ENCODE data around the gene TMEM273. TPM values are rescaled to one million over a fixed set of nuclear protein-coding genes. Genes with fewer than 3 reads are reported as not detected.
A peak's percentile ranks its signal among the peaks of the same experiment; 100 is the strongest.

The TMEM273 gene, protein sequence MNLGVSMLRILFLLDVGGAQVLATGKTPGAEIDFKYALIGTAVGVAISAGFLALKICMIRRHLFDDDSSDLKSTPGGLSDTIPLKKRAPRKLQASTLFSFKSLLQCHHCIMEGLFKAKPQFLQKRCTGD
- 10 to 100 TPM; 14.3 to 14.8 TPM for total RNA-seq

DNA sequence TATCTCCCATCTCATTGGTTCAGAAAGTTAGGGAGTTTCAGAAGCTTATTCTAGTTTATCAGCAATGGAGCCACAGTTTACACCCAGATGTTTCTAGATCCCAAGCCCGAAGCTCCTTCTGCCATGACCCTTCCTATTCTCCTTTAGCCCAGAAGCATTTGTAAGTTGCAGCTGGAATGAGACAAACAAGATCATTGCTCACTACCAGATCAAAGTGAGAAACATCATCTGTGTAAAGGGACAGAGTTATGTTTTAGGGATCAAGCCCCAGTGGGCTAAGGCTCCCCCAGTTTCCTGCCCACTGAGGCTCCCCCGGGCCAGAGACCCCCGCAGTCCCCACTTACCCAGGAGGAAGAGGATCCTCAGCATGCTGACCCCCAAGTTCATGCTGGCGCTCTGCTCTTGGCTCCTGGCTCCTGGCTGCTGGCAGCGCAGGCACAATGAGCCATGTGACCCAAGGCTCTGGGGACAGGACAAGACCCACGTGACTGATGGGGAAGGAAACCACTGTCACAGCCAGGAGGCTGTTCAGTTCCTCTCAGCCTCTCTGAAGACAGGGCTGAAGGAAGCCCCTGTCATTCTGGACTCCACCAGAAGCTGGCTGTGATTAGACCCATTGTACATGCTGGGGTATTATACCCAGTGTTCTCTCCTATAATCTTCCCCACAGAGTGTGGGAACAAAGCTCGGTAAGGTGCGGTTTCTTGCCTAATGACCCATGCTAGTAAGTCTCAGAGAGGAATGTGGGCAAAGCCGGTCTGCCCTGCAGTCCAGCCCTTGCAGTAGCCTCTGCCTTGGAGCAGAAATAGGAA lies at the start of gene TMEM273:
TMEM273 (minus strand) TSS at position 442 of the 812 bp plus-strand sequence; CDS start at position 387, 55 bp downstream.
- Histone ChIP-seq H3K4me1 (peaks cover 0 to 50% of the 10 kb centered on the region in 2 donors), H3K9me3 (no peaks in the 10 kb centered on the region), H3K27me3 (no peaks in the 10 kb centered on the region), H3K27ac (peak within 1 kb of the TSS; percentile 71 to 74), H3K36me3 (no peaks in the 10 kb centered on the region), H3K4me3 (peak within 1 kb of the TSS; percentile 13 to 40)
- DNase-seq (ENCODE audit: low spot score) = peak; percentile 84
- TF ChIP-seq, protein P1, sequence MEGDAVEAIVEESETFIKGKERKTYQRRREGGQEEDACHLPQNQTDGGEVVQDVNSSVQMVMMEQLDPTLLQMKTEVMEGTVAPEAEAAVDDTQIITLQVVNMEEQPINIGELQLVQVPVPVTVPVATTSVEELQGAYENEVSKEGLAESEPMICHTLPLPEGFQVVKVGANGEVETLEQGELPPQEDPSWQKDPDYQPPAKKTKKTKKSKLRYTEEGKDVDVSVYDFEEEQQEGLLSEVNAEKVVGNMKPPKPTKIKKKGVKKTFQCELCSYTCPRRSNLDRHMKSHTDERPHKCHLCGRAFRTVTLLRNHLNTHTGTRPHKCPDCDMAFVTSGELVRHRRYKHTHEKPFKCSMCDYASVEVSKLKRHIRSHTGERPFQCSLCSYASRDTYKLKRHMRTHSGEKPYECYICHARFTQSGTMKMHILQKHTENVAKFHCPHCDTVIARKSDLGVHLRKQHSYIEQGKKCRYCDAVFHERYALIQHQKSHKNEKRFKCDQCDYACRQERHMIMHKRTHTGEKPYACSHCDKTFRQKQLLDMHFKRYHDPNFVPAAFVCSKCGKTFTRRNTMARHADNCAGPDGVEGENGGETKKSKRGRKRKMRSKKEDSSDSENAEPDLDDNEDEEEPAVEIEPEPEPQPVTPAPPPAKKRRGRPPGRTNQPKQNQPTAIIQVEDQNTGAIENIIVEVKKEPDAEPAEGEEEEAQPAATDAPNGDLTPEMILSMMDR (IDR thresholded peaks at IDR 0.05) = no peak

DNA sequence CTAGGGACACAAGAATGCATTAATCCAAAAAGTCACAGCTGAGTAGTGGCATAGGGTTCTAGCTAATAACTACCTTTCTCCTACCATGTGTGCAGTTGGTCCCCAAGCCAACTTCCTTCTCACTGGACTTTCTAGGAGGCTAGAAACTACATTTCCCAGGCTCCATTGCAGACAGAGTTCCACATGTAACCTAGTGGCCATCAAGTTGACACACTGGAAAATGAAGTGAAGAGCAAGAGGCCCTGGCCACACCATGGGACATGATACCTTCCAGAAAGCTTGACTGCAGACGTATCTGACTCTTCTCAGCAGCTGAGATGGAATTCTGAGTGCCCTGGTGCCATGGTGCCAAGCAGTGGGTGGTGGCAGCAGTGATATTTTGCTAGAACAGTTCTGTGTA lies 49.8 kb upstream of the TMEM273 start:
- peaks cover 0 to 18% of the 10 kb centered on the region in 2 donors for H3K4me1 ChIP-seq
- H3K9me3 ChIP-seq = no peaks in the 10 kb centered on the region
- no peak for DNase-seq (ENCODE audit: low spot score)
- TF ChIP-seq, protein P1 (IDR thresholded peaks at IDR 0.05) = no peak
- H3K4me3 ChIP-seq = no peak overlapping the region
- H3K27ac ChIP-seq = no peak overlapping the region
- H3K27me3 ChIP-seq = no peaks in the 10 kb centered on the region
- no peaks in the 10 kb centered on the region for H3K36me3 ChIP-seq

DNA sequence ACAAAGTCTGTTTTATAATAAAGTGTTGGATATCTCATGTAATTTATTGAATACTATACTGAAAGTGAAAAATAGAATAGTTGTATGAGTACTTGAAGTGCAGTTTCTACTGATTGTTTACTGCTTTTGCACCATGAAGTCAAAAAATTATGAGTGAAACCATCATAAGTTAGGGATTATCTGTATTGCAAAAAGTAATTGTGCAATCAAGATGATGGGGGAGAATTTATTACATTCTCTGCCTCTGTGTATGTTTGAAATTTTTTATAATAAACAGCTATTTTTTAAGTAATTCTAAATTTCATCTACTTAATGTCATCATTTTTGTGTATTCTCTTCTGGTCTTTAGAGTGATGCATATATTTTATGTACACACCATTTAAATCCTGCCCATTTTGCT lies 47.2 kb upstream of the TMEM273 start:
- Histone ChIP-seq H3K36me3 (no peaks in the 10 kb centered on the region), H3K4me3 (no peak overlapping the region), H3K4me1 (no peaks in the 10 kb centered on the region), H3K27me3 (no peaks in the 10 kb centered on the region), H3K9me3 (peaks cover 0 to 6% of the 10 kb centered on the region in 2 donors), H3K27ac (no peak overlapping the region)
- TF ChIP-seq, protein P1 (IDR thresholded peaks at IDR 0.05) = no peak
- DNase-seq (ENCODE audit: low spot score) = no peak

DNA sequence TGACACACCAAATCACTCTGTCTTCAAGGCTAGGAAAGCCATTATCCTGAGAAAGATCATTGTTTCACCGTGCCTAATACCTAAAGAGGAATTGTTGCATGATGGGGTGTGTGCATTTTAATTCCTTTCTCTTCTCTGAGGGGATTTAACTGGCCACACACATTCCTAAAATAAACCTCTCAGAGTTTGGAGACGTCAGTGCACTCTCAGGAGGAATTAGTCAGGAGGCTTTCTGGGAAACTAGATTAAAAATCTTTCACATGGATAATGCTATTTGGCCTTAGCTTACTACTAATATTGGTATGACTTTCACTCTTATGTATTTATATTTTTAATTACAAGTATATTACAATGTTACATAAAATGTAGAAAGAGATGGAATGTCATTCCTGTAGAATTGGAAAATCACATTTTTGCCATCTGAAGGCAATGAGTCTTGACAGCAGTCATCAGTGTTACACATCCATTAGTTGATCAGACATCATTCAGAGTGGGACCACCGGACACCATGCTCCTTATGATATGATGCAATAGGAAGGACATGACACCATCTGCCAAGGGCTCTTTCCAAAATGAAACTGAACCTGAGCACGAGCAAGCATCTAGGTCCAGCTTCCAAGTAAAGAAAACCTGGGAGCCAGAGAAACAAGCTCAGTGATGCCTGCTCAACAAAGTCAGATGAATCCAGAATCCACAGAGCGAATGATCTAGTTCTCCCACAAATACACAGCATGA lies 43.1 kb upstream of the TMEM273 start:
- TF ChIP-seq, protein P1 (IDR thresholded peaks at IDR 0.05) = no peak
- Histone ChIP-seq H3K4me3 (no peak overlapping the region), H3K27me3 (no peaks in the 10 kb centered on the region), H3K27ac (no peak overlapping the region), H3K4me1 (no peaks in the 10 kb centered on the region), H3K9me3 (peaks cover 0 to 6% of the 10 kb centered on the region in 2 donors), H3K36me3 (no peaks in the 10 kb centered on the region)
- no peak for DNase-seq (ENCODE audit: low spot score)

DNA sequence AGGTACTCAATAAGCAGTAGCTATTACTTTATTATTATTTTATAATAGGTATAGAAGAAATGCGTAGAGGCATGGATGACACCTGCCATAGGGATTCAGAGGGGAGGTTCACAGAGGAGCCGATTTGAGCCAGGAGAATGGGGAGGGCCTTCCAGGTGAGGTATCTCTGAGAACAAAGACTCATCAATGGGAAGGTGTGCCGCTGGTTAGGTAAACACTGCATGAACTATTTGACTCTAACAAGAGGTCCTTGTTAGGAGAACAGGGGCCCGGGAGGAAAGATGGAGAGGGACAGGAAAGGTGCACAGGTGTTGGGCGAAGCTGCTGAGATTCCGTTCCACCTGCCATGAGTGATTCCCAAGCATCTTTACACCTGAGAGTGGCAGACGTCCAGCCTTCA lies 41.8 kb upstream of the TMEM273 start:
- H3K27ac ChIP-seq = no peak overlapping the region
- no peak overlapping the region for H3K4me3 ChIP-seq
- H3K4me1 ChIP-seq = peaks cover 0 to 10% of the 10 kb centered on the region in 2 donors
- peaks cover 0 to 6% of the 10 kb centered on the region in 2 donors for H3K9me3 ChIP-seq
- H3K27me3 ChIP-seq = no peaks in the 10 kb centered on the region
- H3K36me3 ChIP-seq = no peaks in the 10 kb centered on the region
- DNase-seq (ENCODE audit: low spot score) = no peak
- TF ChIP-seq, protein P1 (IDR thresholded peaks at IDR 0.05) = no peak
